Astrocyte (in vitro differentiated cells and primary cell): ENCODE data around the gene PTPRCAP.

Source experiments
- CTCF ChIP-seq: IDR thresholded peaks from 2 replicates; pipeline ENCODE4 v1.5.1; 2011; ENCODE audit warnings: low read depth, mild to moderate bottlenecking, inconsistent platforms, low read length, moderate library complexity; ENCODE audit not compliant: insufficient read depth
- EZH2 ChIP-seq: IDR thresholded peaks from 2 replicates; pipeline ENCODE4 v1.6.1; 2012; ENCODE audit warnings: mild to moderate bottlenecking, low read length, inconsistent platforms; ENCODE audit not compliant: insufficient read depth

GRCh38 chr11:67387069-67387468 lies 50.4 kb downstream of the PTPRCAP start:
- TF ChIP-seq CTCF (no peak), EZH2 (no peak)
